ENCODE results near the gene CCDC171.
A peak's percentile ranks its signal among the peaks of the same experiment; 100 is the strongest.
"Not testable (repeated sequence)": the region's sequence is repeated elsewhere in the genome, so short reads cannot be mapped to it uniquely, and the experiment has no call there.

Gene CCDC171

GRCh38 chr9:15693701-15694100, 140.9 kb downstream of the CCDC171 start:
- no peak for DNase-seq

- DNase-seq: no peak
These were observed 144.1 kb downstream of the CCDC171 start for GRCh38 chr9:15696979-15697378.

- DNase-seq: peak in 1 of 51 donors; percentile 18
These were observed 144.6 kb downstream of the CCDC171 start for GRCh38 chr9:15697446-15697851.

GRCh38 chr9:15699876-15700559, 147.2 kb downstream of the CCDC171 start:
- not testable (repeated sequence) for DNase-seq

GRCh38 chr9:15707000-15707399, 154.2 kb downstream of the CCDC171 start:
- DNase-seq: no peak

GRCh38 chr9:15711531-15711930, 158.7 kb downstream of the CCDC171 start:
- no peak for DNase-seq

GRCh38 chr9:15711931-15712330, 159.1 kb downstream of the CCDC171 start:
- DNase-seq: no peak

GRCh38 chr9:15714746-15715145, 161.9 kb downstream of the CCDC171 start:
- DNase-seq: no peak

- DNase-seq: no peak
These were observed 164.6 kb downstream of the CCDC171 start for GRCh38 chr9:15717290-15717967.

- no peak for DNase-seq
These were observed 165.6 kb downstream of the CCDC171 start for GRCh38 chr9:15718423-15718822.

- no peak for DNase-seq
These were observed 168.0 kb downstream of the CCDC171 start for GRCh38 chr9:15720861-15721260.

- DNase-seq: no peak
These were observed 170.0 kb downstream of the CCDC171 start for GRCh38 chr9:15722888-15723287.

- no peak for DNase-seq
These were observed 171.2 kb downstream of the CCDC171 start for GRCh38 chr9:15724016-15724415.

GRCh38 chr9:15724612-15725011, 171.8 kb downstream of the CCDC171 start:
- DNase-seq: no peak

- DNase-seq: no peak
These were observed 173.1 kb downstream of the CCDC171 start for GRCh38 chr9:15725953-15726352.

- DNase-seq: no peak
These were observed 176.7 kb downstream of the CCDC171 start for GRCh38 chr9:15729507-15729906.

GRCh38 chr9:15735083-15735857, 182.4 kb downstream of the CCDC171 start:
- DNase-seq: no peak

- no peak for DNase-seq
These were observed 183.7 kb downstream of the CCDC171 start for GRCh38 chr9:15736569-15736968.

GRCh38 chr9:15738011-15738410, 185.2 kb downstream of the CCDC171 start:
- DNase-seq: no peak

- no peak for DNase-seq
These were observed 188.2 kb downstream of the CCDC171 start for GRCh38 chr9:15741015-15741414.

- DNase-seq: no peak
These were observed 190.7 kb downstream of the CCDC171 start for GRCh38 chr9:15743512-15743911.

GRCh38 chr9:15744196-15744595, 191.4 kb downstream of the CCDC171 start:
- DNase-seq: no peak

- no peak for DNase-seq
These were observed 194.1 kb downstream of the CCDC171 start for GRCh38 chr9:15746905-15747304.

Measured in hypothalamus (tissue), 51 donors.